RPMI8226 (cell line): ENCODE measurements around the gene FAM111B.
"Not testable (repeated sequence)": the region's sequence is repeated elsewhere in the genome, so short reads cannot be mapped to it uniquely, and the experiment has no call there.

Source experiments
- DNase-seq: peaks from one replicate; pipeline ENCODE4 v3.0.0-alpha.2; 2015

Gene FAM111B

DNA sequence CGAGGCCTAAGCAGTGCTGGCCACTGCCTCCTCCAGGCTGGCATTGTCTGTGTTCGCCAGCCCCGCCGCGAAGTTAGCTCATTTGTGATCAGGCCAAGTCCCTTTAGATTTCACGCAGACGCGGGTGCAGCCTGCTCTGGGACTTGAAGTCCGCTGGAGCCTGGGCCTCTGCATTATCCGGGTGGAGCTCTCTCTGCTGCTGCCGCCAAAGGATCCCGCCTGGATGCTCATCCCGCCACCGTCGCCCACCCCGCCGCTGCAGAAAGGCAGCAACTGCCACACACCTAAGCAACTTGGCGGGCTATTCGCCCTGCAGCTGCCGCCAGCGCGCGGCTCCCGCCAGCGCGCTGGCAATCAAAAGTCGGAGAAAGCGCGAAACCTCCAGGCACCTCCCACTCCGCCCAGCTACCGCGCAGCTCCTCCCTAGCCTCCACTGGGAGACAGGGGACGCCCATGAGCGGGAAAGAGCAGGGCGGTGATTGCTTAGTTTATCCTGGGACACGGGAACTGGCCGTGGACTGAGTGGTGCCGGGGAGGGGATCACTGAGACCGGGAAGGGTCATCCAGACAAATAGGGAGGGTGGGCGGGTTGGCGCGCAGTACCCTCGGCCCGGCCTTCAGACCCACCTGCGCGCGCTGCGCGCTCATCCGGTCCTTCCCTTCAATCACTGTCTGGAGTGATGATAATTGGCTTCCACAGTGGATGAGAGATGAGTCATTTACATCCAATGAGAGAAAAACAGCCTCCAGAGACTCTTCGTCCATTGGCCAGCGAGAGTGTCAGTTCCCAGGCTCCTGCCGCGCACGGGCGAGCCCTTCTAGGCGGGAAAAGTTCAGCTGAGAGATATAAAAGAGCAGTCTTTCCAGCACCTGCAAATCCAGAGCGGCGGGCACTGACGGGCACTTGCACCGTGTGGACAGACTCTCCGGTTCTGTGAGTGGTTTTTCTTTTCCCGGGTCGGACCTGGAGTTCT, at the start of gene FAM111B:
TSS of gene FAM111B (plus strand) at position 875 of the 974 bp plus-strand sequence. CDS start 2,389 bp downstream, outside the sequence.
- peak; percentile 92 for DNase-seq

GRCh38 chr11:59058120-59059033, 48.7 kb upstream of the FAM111B start:
- peak; percentile 83 for DNase-seq

DNA sequence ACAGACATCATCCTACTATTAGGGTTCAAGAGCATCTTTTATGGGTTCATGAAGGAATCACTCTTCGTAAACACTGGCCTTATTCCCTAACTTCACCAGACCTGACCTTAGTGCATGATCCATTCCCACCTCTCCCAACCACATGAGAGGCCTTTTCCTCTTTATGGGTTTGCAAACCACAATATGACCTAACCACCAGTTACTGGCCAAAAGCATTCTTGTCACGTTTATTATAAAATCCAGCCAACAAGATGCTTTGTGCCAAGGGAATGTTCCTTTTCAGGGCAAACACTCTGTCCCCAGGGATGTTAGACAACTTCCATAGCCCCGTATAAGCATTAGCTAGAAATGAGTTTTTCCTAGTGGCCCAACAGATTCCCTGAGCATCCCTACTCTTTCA, 46.9 kb upstream of the FAM111B start:
- not testable (repeated sequence) for DNase-seq

GRCh38 chr11:59062602-59063529, 44.2 kb upstream of the FAM111B start:
- DNase-seq = no peak

DNA sequence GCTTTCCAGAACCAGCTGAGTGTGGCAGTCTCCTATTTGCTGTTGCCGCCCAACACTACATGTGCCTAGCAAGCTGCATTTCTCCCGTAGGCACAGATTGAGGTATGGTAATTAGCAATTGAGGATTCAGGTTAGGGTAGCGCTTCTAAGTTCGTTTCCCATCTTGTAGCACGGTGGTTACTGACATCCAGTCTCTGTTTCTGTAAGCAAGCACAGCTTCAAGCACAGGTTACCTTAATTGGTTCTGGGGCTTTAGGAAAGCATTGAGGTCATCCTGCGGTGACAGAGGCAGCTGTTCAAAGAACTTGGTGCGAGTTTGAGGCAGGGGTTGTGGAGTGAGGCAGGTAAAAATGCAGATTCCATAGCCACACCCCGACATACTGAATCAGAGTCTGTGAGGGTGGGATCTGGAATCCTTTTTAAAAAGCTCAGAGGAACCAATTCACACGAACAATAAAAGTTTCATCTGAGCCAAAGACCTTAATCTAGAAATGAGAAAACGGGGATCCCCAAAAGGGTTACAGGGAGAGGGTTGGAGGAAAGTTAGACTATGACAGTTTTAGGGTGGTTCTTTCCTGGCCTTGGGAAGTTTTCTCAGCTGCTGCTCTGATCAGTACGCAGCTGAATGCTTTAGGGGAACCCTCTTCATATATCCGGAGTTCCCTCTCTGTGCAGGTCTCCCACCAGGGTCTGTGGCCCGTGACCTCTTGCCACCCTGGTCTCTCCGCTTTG, 42.9 kb upstream of the FAM111B start:
- not testable (repeated sequence) for DNase-seq

DNA sequence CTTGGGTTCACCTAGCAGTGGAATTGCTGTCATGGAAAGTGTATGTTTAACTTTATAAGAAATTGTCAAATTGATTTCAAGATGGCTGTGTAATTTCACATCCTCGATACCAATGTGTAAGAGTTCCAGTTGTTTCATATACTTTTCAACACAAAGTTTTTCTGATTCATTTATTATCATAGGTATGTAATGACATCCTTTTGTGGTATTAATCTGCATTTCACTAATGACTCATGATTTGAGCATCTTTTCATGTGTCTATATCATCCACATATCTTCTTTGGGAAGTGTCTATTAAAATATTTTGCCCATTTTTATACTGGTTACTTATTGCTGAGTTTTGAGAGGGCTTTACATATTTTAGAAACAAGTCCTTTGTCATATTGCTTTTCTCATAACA, 38.0 kb upstream of the FAM111B start:
- no peak for DNase-seq

DNA sequence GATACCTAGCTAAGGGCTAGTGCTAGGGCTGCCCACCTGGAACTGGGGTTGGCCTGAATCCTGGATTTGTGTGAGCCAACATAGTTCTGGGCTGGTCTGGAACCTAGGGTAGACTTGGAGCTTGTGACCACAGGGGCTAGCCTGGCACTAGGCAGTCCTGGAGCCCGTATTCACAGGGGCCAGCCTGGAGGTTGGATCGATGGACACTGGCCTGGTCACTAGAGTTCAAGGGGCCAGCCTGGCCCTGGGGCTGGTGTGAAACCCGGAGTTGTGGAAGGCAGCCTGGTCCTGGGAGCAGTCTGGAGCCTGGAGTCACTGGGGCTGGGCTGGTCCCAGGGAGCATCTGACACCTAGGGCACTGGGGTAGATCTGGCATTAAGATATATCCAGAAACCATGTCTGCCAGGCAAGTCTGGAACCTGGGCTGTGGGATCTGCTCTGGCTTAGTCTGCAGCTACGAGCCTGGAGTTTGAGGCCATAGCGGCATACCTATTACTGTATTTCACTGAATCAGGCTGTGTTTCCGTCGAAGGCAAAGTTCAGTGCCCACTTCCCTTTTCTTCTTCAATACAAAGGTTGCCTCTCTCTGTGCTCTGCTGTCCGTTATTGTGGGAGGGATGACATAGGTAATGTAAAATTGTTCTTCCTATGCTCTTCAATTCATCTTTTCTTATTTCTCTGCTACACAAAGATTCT, 30.0 kb upstream of the FAM111B start:
- DNase-seq = peak; percentile 16

- no peak for DNase-seq
Observed at GRCh38 chr11:59078435-59078834, 28.6 kb upstream of the FAM111B start.

- DNase-seq = no peak
Observed at GRCh38 chr11:59079086-59079485, 28.0 kb upstream of the FAM111B start.

DNA sequence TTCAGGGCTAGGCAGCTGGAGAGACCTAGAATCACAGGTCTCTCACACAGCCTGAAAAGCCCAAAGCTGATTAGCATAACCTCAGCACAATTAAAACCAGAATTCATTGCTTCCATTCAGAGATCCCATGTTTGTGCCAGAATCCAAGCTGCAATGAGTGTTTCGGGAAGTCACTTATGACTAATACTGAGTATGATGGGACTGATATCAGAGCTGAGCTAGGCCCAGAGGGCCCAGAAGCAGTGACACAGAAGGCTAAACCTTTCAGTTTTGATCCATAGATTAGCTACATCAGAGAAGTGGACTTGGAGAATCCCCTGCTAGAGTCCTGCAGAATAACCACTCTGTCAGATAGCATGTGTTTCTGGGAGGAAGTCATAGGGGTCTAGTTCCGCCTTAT, 26.6 kb upstream of the FAM111B start:
- not testable (repeated sequence) for DNase-seq

DNA sequence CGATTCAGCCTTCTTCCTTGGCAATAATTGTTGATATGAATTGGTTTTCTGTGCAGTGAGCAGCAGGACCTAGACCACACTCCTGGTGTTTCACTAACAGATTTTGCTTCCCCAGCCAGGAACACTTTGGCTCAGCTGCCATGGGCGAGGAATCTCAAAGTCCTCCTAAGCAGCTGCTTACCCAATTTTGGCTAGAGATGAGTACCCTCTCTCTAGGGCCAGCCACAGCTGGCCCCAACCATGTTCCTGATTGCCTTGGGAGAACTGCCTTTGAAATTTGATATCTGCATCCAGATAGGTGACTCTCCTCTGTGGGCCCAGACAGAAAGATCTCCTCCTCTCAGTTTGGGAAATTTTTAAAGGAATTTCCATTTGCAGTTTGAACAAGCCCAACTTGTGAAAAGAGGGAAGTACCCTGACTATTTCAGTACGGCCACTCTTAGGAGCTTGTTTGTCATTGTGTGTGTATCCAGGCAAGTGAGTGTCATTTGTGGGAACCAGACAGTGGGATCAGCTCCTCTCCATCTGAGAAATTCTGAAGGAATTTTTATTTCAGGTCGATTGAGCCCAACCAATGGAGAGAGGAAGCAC, 25.5 kb upstream of the FAM111B start:
- DNase-seq = not testable (repeated sequence)

- DNase-seq = not testable (repeated sequence)
Observed at GRCh38 chr11:59086007-59086406, 21.0 kb upstream of the FAM111B start, which contains the start of gene GLYATL1B. TSS of gene GLYATL1B (plus strand) at chr11:59086307. CDS start at chr11:59086307, 0 bp downstream.

DNA sequence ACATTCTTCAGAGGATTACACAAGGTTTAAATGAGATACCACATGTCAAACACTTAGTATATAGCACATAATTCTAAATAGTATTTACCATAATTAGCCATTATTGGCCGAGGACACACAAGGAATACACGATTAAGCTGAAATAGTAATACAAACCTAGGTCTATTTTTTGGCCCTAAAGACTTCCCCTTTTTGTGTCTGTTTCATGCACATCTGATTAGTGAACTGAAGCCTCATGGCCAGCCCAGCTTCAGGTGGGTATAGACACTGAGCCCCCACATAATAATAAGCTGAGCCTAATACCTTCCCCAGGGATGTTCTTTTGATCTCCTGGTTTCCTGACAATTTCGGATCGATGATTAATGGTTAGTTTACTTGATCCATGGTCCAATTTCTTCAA, 18.9 kb upstream of the FAM111B start:
- DNase-seq = no peak

- not testable (repeated sequence) for DNase-seq
Observed at GRCh38 chr11:59093576-59093975, 13.5 kb upstream of the FAM111B start.

GRCh38 chr11:59095225-59095624, 11.8 kb upstream of the FAM111B start:
- DNase-seq = not testable (repeated sequence)

GRCh38 chr11:59095972-59096575, 11.0 kb upstream of the FAM111B start:
- not testable (repeated sequence) for DNase-seq

GRCh38 chr11:59097113-59097708, 9.8 kb upstream of the FAM111B start:
- peak; percentile 57 for DNase-seq

- DNase-seq = not testable (repeated sequence)
Observed at GRCh38 chr11:59097938-59098337, 9.1 kb upstream of the FAM111B start.

GRCh38 chr11:59102259-59102765, 4.7 kb upstream of the FAM111B start:
- DNase-seq = peak; percentile 79
